Head of caudate nucleus (tissue), 42 donors: ENCODE measurements around the gene RPUSD3.
"Not testable (repeated sequence)": the region's sequence is repeated elsewhere in the genome, so short reads cannot be mapped to it uniquely, and the experiment has no call there.

ENCODE experiments used
- DNase-seq, 42 donors: peaks; one replicate each; pipeline versions ENCODE4 v3.0.0 to v3.0.0-alpha.2; 2020 to 2021; ENCODE audit warnings: mixed read lengths in 7 of 42
- intact Hi-C: fragments of 100-400 bp; cut with DNase I; formaldehyde crosslinking; loops from one replicate; pipeline ENCODE4 v1.15.0; 2022

Gene RPUSD3, protein sequence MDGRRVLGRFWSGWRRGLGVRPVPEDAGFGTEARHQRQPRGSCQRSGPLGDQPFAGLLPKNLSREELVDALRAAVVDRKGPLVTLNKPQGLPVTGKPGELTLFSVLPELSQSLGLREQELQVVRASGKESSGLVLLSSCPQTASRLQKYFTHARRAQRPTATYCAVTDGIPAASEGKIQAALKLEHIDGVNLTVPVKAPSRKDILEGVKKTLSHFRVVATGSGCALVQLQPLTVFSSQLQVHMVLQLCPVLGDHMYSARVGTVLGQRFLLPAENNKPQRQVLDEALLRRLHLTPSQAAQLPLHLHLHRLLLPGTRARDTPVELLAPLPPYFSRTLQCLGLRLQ

DNA sequence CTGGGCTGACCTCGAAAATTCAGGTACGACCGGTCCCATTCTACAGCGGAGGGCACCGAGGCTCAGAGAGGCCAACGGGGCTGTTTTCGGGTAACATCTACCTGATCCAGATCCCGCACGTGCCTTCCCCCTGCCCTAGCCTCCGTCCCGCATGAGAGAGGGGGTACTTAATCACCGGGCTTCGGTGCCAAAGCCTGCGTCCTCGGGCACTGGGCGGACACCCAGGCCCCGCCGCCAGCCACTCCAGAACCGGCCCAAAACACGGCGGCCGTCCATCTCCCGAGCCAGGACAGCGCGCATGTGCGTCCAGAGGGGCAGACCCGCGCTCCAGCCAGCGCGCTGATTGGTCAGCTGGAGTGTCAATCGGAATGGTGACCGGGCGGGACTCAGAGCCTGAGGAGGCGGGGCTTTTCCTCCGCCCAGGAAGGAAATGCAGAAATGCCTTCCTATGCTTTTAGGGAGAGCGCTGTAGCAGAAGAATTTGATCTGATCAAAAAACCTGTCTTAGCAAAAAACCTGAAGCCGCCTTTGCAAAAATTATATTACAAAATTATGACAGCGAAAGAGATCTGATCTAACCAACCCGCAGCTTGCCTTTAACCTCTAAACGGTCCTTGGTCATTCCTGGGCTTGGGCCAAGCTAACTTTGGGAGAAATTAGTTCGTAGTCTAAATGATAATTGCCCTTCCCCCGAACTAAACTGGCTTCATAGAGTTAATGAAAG is at the start of gene RPUSD3:
Gene RPUSD3, minus strand, starts transcription at position 294 of the 724 bp plus-strand sequence. Its CDS starts 18 bp downstream, at position 276.
- DNase-seq, result peak; percentile 98 to 100 (median 99)
- intact Hi-C loops, result loop anchor here (5.0 to 10.0 kb wide), 3 partner anchors 51 to 103 kb away; partner anchors contain the start of genes ARPC4, JAGN1 and TADA3

DNA sequence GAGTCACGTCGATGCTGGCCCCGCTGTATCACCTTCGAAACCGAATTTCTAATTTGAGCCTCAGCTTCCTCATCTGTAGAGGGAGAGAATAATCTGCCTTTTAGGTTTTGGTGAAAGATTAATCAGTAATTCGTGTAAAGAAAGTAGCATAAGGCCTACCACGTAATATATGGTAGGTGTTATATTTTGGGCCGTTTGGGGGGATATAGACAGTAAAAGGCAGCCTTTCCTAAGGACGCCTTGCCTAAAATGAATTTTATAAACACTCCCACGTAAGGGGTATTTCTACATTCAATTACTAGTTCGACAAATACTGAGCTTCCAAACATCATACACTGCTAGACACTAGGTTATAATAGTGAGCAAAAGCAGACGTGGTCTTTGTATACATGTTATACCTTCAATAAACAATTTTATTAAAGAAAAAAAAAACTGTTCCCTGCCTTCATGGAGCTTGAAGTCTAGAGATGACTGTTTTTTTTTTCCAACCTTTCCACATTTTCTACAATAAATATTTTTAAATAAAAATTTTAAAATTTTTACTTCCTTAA is 47.3 kb upstream of the RPUSD3 start:
- DNase-seq, result no peak
- intact Hi-C loops, result loop anchor here (5.0 to 10.0 kb wide), 2 partner anchors 41 to 46 kb away; partner anchors contain the start of genes CRELD1 and RPUSD3

GRCh38 chr3:9890249-9891071 is 46.7 kb upstream of the RPUSD3 start, which contains the start of gene JAGN1:
JAGN1 (plus strand) TSS chr3:9890610; CDS start chr3:9890723, 113 bp downstream.
- intact Hi-C loops, result loop anchor here (5.0 to 10.0 kb wide), 2 partner anchors 42 to 46 kb away; partner anchors contain the start of genes CRELD1 and RPUSD3
- DNase-seq, result peak; percentile 76 to 96 (median 90)

GRCh38 chr3:9889405-9889804 is 45.6 kb upstream of the RPUSD3 start:
- intact Hi-C loops, result no loop called here
- no peak for DNase-seq

- DNase-seq, result no peak
- intact Hi-C loops, result no loop called here
These were observed 44.7 kb upstream of the RPUSD3 start for GRCh38 chr3:9888540-9888939.

DNA sequence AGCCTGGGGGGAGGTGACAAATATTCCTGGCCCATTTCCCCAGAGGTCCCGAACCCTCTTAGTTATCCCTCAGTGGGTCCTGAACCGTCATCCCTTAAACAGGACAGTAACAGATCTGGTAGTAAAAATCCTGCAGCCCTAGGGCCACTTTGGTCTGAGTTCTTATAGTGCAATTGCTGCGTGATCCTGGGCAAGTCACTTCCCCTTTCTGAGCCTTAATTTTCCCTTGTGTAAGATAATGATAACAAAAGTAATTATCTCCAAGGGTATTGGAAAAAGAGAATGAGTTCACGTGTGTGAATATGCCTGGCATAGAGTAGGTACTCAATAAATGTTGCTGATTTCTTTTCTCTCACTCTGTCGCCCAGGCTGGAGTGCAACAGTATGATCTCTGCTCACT is 43.7 kb upstream of the RPUSD3 start:
- intact Hi-C loops, result no loop called here
- no peak for DNase-seq

GRCh38 chr3:9886328-9886727 is 42.5 kb upstream of the RPUSD3 start:
- intact Hi-C loops, result no loop called here
- DNase-seq, result no peak

DNA sequence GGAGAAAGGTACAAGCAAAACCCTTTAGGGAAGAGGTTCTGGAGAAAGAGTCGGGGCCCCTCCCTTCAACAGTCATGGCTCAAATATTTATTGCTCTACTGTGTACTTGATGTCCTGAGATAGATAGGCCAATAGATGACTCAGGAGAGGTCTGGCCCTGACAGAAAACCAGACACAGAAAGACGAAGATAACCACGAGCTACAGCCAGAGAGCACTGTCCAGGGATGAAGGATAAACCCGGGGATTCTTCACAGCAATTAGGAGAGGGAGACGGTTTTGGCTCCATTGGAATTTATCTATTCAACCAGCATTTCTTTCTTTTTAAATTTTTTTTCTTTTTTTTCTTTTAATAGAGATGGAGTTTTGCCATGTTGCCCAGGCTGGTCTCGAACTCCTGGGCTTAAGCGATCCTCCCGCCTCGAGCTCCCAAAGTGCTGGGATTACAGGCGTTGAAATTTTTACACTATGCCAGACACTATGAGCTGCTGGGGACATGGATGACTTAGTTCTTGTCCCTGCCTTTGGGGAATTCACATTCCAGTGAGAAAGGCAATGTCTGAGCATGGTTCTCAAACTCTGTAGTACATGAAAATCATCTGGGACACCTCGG is 40.9 kb upstream of the RPUSD3 start:
- DNase-seq, result no peak
- intact Hi-C loops, result no loop called here

- DNase-seq, result no peak
- intact Hi-C loops, result no loop called here
These were observed 40.1 kb upstream of the RPUSD3 start for GRCh38 chr3:9883706-9884554.

DNA sequence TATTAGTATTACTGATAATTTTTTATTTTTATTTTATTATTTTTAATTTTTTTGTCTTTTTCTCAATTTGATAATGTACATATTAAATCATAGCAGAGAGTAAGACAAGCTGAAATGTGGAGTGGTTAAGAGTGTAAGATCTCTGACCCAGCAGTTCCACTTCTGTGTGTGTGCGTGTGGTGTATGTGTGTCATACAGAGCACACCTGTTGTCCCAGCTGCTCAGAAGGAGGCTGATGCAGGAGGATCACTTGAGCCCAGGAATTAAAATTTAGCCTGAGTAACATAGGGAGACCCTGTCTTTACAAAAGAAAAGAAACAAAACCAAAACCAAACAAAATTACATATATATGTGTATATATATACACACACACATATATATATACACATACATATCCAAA is 37.6 kb upstream of the RPUSD3 start:
- no peak for DNase-seq
- intact Hi-C loops, result no loop called here

GRCh38 chr3:9879830-9880549 is 36.2 kb upstream of the RPUSD3 start, which contains the start of gene CIDEC:
CIDEC (minus strand) TSS chr3:9880253; CDS start chr3:9878486, 1,767 bp downstream.
- no peak for DNase-seq
- intact Hi-C loops, result no loop called here

- intact Hi-C loops, result no loop called here
- DNase-seq, result no peak
These were observed 34.9 kb upstream of the RPUSD3 start for GRCh38 chr3:9878700-9879099.

- DNase-seq, result no peak
- intact Hi-C loops, result no loop called here
These were observed 33.2 kb upstream of the RPUSD3 start for GRCh38 chr3:9876991-9877390.

- intact Hi-C loops, DNase-seq: not testable (repeated sequence)
These were observed 32.4 kb upstream of the RPUSD3 start for GRCh38 chr3:9876255-9876654.

DNA sequence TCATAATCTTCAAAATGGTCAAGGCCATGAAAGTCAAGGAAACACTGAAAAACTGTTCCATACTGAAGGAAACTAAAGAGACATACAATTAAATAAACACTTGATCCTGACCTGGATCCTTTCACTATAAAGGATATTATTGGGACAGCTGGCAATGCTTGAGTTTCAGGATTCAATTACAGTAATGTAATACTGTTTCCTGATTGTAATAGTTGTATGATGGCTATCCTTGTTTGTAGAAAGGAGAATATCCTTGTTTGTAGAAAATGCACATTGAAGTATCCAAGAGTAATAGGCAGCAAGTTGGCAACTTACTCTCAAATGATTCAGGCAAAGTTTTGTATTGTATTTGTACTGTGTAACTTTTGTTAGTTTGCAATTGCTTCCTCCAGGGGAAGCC is 31.6 kb upstream of the RPUSD3 start:
- intact Hi-C loops, result no loop called here
- no peak for DNase-seq

DNA sequence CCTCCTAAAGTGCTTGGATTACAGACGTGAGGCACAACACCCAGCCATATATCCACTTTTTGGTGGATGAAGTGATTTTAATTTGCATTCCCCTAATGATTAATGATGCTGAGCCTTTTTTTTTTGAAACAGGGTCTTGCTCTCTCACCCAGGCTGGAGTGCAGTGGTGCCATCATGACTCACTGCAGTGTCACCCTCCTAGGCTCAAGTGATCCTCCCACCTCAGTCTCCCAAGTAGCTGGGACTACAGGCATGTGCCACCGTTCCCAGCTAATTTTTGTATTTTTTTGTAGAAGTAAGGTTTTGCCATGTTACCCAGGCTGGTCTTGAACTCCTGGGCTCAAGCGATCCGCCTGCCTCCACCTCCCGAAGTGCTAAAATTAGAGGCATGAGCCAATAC is 28.3 kb upstream of the RPUSD3 start:
- DNase-seq, intact Hi-C loops: not testable (repeated sequence)

DNA sequence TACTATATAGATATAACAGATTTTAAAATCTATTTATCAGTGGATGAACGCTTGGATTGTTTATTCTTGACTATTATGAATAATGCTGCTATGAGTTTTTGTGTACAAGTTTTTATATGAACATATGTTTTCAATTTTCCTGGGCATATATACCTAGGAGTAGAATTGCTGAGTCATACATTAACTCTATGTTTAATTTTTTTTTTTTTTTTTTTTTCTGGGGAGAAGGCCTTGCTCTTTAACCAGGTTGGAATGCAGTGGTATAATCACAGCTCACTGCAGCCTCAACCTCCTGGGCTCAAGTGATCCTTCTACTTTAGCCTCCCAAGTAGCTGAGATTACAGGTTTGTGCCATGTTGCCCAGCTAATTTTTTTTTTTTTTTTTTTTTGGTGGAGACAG is 27.2 kb upstream of the RPUSD3 start:
- no peak for DNase-seq
- intact Hi-C loops, result no loop called here
